Testis (tissue), 2 donors: Measurements from ENCODE around the gene SACS.

ENCODE experiments used
- POLR2A ChIP-seq: fragments of 450-650 bp; IDR thresholded peaks from one replicate; pipeline ENCODE4 v1.6.1; 2017; ENCODE audit warnings: antibody characterized with exemption, mild to moderate bottlenecking, moderate library complexity
- TF ChIP-seq, protein P1 (sequence below), 3 experiments: fragments of 450-650 bp in 2 of 3; fragments of 200-600 bp in 1 of 3; sonication (generic) in 1 of 3; IDR thresholded peaks; one replicate each; pipeline ENCODE4 v1.5.1; 2016 to 2019; ENCODE audit warnings: antibody characterized with exemption in 3 of 3, mild to moderate bottlenecking in 2 of 3, moderate library complexity in 1 of 3

DNA sequence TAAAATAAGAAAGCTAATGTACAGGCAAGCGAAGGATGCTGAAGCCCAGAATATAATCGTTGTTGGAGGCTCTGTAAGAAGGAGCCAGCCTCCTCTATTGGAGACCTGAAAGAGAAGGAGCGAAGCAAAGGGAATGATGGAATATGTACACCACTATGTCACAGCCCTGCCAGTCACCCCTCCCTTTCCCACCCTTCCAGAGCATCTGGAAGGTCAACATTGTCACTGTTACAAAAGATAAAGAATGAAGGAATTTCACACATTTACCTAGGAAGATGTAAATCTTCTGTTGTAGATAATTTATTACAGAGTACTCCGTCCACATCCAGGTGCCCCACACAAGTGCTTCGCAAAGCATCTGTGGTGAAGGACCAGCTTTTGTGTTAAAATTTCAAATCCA is 39.7 kb upstream of the SACS start:
- TF ChIP-seq, protein P1, sequence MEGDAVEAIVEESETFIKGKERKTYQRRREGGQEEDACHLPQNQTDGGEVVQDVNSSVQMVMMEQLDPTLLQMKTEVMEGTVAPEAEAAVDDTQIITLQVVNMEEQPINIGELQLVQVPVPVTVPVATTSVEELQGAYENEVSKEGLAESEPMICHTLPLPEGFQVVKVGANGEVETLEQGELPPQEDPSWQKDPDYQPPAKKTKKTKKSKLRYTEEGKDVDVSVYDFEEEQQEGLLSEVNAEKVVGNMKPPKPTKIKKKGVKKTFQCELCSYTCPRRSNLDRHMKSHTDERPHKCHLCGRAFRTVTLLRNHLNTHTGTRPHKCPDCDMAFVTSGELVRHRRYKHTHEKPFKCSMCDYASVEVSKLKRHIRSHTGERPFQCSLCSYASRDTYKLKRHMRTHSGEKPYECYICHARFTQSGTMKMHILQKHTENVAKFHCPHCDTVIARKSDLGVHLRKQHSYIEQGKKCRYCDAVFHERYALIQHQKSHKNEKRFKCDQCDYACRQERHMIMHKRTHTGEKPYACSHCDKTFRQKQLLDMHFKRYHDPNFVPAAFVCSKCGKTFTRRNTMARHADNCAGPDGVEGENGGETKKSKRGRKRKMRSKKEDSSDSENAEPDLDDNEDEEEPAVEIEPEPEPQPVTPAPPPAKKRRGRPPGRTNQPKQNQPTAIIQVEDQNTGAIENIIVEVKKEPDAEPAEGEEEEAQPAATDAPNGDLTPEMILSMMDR (IDR thresholded peaks at IDR 0.05) = no peak
- TF ChIP-seq POLR2A = no peak
